ENCODE data around the gene MYG1.

The MYG1 gene

GRCh38 chr12:53268630-53269562 is 30.6 kb upstream of the MYG1 start:
- POLR2A ChIA-PET (ENCODE audit: low non-redundant PET), result no interaction called here
- peak; percentile 14 for DNase-seq (ENCODE audit: low spot score)
- CTCF ChIA-PET, result interaction anchor here (0.5 to 2.8 kb wide), 9 partner anchors 10 to 153 kb away, joined by 3 to 25 read pairs (median 4); a partner anchor contains a TSS
- no peak for TF ChIP-seq CTCF (conservative IDR thresholded peaks at IDR 0.05; ENCODE audit: low read depth)
- peak overlapping the region; percentile 77 for H3K27ac ChIP-seq

- ChIA-PET CTCF (interaction anchor here (0.5 kb wide), 1 partner anchor 13 kb away, joined by 3 read pairs; no protein-coding TSS in a partner anchor), POLR2A (ENCODE audit: low non-redundant PET) (no interaction called here)
- DNase-seq (ENCODE audit: low spot score), result no peak
- H3K27ac ChIP-seq, result 0 out of 2 replicates have a peak overlapping the region, but pooled peaks have one; percentile 12
- no peak for TF ChIP-seq CTCF (conservative IDR thresholded peaks at IDR 0.05; ENCODE audit: low read depth)
Observed at GRCh38 chr12:53274445-53274844, 25.1 kb upstream of the MYG1 start.

- POLR2A ChIA-PET (ENCODE audit: low non-redundant PET), result no interaction called here
Observed at GRCh38 chr12:53276511-53276910, 23.0 kb upstream of the MYG1 start.

GRCh38 chr12:53277981-53278380 is 21.5 kb upstream of the MYG1 start:
- POLR2A ChIA-PET (ENCODE audit: low non-redundant PET), result interaction anchor here (0.5 kb wide), 2 partner anchors 27 to 223 kb away, joined by 3 to 4 read pairs; partner anchors contain the start of gene TARBP2
- no peak for DNase-seq (ENCODE audit: low spot score)
- no peak for TF ChIP-seq CTCF (conservative IDR thresholded peaks at IDR 0.05; ENCODE audit: low read depth)
- H3K27ac ChIP-seq, result no peak overlapping the region
- CTCF ChIA-PET, result interaction anchor here (0.6 to 1.6 kb wide), 2 partner anchors 27 to 47 kb away, joined by 4 read pairs; a partner anchor contains a TSS

More at GRCh38 chr12:53276511-53276910, 23.0 kb upstream of the MYG1 start:
- CTCF ChIA-PET, result interaction anchor here (0.6 to 1.6 kb wide), 3 partner anchors 25 to 223 kb away, joined by 4 to 5 read pairs (median 4); a partner anchor contains a TSS
- no peak for DNase-seq (ENCODE audit: low spot score)
- TF ChIP-seq CTCF (conservative IDR thresholded peaks at IDR 0.05; ENCODE audit: low read depth), result no peak
- H3K27ac ChIP-seq, result no peak overlapping the region; the same call in 1 of the 2 replicates

GRCh38 chr12:53279283-53279869 is 20.1 kb upstream of the MYG1 start:
- CTCF ChIA-PET, result interaction anchor here (1.0 kb wide), 1 partner anchor 9 kb away, joined by 3 read pairs; no protein-coding TSS in a partner anchor
- POLR2A ChIA-PET (ENCODE audit: low non-redundant PET), result interaction anchor here (0.6 kb wide), 1 partner anchor 9 kb away, joined by 10 read pairs; no protein-coding TSS in a partner anchor
- DNase-seq (ENCODE audit: low spot score), result no peak
- no peak overlapping the region for H3K27ac ChIP-seq
- TF ChIP-seq CTCF (conservative IDR thresholded peaks at IDR 0.05; ENCODE audit: low read depth), result no peak

GRCh38 chr12:53279888-53280498 is 19.5 kb upstream of the MYG1 start:
- ChIA-PET POLR2A (ENCODE audit: low non-redundant PET) (no interaction called here), CTCF (no interaction called here)
- no peak for DNase-seq (ENCODE audit: low spot score)
- no peak for TF ChIP-seq CTCF (conservative IDR thresholded peaks at IDR 0.05; ENCODE audit: low read depth)
- H3K27ac ChIP-seq, result no peak overlapping the region
